GM19463 (cell line): Measurements from ENCODE around the gene L3MBTL4.

Source experiments
- ATAC-seq: cut with Tn5 transposase; IDR thresholded peaks from one replicate; pipeline ENCODE4 v1.9.1; 2021; ENCODE audit warnings: mild to moderate bottlenecking, moderate library complexity; ENCODE audit not compliant: unreplicated experiment

L3MBTL4 gene

GRCh38 chr18:6001867-6002266, 412.8 kb downstream of the L3MBTL4 start:
- no peak for ATAC-seq

GRCh38 chr18:5998907-5999306, 415.8 kb downstream of the L3MBTL4 start:
- peak; percentile 95 for ATAC-seq

DNA sequence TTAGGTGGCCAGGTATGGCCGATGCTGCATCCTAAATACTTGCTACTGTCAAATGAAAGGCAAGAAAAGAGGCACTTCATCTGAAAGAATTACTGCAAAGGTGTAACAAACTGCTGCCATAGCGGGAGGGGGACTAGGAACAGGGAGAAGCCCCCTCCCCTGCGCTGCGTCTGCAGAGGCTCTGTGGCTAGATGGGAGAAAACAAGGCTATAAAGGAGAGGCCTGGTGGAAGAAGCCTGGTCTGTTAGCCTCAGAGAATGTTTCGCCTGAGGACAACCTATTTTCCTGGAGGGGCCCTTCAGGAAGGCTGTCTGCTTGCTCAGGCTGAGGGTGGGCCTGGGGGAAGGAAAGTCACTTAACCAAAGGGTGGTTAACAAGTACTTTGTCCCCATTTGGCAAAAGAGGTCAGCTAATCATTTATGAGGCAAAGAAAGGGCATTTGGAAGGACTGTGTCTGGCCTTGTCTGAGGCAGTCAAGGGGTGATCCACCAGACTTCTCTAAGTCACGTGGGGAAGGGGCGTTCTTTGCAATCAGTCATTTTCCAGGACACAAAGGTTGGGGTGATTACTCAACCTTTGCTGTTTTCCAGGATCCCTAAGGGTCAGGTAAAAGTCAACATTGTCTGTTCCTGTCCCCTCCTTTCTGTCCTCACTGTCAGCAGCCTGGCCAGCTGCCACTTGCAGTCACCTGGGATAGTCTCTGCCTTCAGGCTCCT, 416.4 kb downstream of the L3MBTL4 start:
- ATAC-seq = peak; percentile 32

GRCh38 chr18:5997361-5997760, 417.4 kb downstream of the L3MBTL4 start:
- ATAC-seq = no peak

- ATAC-seq = no peak
These were observed 419.1 kb downstream of the L3MBTL4 start for GRCh38 chr18:5995626-5996025.

- no peak for ATAC-seq
These were observed 420.8 kb downstream of the L3MBTL4 start for GRCh38 chr18:5993938-5994337.

GRCh38 chr18:5992381-5992780, 422.3 kb downstream of the L3MBTL4 start:
- no peak for ATAC-seq

DNA sequence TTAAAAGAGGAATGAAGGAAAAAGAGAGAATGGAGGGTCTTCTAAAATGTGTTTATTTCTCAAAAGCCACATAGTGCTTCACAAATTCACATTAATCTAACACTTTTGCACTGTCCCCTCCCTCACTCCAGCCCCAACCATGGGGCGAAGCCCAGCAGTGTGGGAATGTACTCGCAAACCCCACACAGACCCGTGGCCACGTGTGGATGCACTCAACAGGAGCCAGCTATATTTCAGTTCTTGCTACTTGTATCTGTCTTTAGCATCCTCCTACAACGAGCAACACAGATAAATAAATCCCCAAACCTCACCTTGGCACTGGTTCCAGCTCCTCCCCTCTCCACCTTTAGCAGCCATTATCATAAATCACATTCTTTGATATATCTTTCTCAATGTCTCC, 427.5 kb downstream of the L3MBTL4 start:
- no peak for ATAC-seq

DNA sequence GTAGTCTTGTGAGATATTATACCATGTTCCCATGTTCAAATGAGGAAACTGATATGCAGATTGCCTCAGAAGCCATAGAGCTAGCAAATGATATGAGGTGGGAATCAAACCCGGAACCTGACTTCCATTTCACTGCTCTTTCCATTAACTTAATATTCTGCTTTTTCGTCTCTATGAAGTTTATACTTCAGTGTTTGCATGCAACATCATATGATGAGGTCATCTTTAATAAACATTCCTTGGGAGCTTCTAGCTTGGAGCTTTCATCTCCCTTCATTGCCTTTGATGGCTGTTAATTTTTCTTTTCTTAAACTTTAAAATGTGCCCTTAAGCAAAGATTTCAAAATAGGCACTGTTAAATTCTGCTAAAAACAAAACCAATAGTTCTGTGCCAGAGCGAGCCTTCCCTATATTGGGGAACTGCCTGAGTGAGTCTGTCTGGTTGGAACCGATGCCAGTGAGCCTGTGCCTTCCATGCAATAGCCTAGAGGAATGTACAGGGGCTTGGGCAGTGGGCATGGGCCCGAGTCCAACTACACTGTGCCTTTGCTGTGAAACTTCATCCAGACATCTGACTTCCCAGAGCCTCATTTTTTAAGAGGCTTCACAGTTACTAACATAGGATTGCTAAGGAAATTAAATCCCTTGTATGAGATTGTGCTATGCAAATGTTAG, 428.3 kb downstream of the L3MBTL4 start:
- ATAC-seq = no peak

DNA sequence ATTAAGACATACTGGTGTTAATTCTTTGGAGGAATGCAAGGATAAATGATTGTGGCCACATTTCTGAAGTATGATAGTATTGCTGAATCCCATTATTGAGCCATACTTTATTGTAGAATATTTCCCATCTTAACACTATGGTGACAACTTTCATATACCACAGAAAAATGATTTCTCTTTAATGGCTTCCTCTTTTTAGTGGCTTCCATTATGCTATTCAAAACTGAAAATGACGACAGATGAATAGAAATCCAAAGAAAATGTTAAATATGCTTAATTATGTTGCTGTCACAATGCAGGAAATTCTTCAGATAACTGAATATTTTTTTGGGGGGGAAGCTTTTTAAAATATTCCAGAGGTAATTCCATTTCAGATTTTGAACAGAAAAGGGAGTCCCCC, 430.5 kb downstream of the L3MBTL4 start:
- ATAC-seq = no peak

DNA sequence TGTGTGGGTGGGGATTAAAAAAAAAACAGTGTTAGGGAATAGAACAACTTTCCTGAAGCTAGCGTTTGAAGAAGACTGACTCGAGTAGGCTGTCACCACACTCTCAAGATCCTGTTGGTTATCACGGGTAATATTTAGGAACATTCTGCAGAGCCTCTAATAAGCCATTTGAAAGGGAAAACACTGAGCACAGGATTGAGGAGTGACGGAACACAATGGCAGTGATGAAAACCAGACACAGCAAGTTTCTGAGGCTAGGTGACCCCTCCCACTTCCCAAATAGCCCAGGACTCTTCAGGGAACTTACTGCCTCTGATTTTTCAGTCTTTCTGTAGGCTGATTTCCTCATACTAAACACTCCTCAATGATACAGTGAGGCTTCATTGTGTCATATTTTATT, 431.2 kb downstream of the L3MBTL4 start:
- no peak for ATAC-seq

GRCh38 chr18:5982332-5982731, 432.4 kb downstream of the L3MBTL4 start:
- peak; percentile 44 for ATAC-seq

DNA sequence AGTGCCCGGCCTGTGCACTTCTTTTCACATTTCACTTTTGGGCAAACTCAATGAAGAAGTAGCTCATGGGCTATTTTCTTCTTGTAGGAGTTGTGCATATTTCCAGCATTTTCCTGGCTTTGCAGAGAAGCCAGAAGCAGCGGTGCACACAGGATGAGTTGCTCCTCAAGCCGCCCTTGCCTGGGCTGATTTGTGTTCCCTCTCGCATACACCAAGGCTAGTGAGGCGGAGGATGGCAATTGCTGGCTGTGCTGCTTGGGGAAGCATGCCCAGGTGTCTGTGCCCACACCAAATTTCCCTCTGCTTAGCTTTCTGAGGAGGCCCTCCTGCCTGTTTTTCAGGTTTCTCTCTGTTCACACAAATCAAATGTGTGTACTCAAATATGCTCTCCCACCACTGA, 434.0 kb downstream of the L3MBTL4 start:
- no peak for ATAC-seq

DNA sequence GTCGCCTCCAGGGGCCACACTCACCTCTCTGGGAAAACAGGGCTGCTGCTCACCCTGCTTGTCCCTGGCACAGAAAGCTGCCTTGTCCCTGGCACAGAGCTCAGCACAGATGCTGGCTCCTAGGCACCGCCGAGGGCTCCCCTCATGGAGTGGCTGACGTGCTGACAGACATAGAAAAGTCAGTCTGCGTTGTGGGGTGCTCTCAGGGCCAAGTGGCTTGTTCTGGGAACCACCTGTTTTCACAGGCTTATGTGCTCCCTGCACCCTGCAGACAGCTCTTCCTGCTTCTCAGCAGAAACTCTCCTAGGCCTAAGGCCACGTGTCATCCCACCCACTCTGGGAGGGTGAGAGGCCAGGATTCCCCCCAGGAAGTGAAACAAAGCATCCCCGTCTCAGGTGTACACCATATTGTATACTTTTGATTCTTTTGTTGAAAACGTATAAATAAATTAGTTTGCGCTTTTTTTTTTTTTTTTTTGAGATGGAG, 434.7 kb downstream of the L3MBTL4 start:
- ATAC-seq = peak; percentile 62

DNA sequence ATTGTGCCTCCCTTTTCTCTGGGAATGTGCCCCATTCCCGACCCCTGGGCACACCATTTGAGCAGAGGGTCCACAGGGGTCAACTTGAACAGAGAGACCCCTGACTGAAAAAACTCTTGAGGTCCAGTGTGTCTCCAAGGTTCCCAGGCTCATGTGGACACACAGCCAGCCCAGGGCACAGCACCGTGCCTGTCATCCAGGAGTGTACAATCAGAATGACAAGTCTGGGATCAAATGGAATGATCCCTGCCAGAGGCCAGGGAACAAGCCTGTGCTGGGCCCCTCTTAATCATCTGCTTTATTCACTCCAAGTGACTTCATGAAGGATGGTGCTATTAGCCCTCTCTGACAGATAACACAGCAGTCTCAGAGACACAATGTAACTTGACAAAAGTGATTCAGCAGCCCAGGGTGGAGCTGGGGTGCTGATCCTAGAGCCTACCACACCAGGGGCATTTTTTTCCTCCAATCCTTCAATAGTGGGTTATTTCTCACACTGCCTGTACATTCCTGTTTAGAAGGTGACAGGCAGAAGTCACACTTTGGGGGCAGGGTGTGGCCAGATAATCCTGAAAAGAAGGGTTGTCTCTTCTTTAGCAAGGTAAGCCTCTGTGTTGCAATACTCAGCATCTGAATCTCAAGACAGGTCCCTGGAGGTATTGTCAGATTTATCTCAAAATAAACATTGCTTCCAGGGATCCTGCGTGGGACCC, 435.4 kb downstream of the L3MBTL4 start:
- no peak for ATAC-seq

DNA sequence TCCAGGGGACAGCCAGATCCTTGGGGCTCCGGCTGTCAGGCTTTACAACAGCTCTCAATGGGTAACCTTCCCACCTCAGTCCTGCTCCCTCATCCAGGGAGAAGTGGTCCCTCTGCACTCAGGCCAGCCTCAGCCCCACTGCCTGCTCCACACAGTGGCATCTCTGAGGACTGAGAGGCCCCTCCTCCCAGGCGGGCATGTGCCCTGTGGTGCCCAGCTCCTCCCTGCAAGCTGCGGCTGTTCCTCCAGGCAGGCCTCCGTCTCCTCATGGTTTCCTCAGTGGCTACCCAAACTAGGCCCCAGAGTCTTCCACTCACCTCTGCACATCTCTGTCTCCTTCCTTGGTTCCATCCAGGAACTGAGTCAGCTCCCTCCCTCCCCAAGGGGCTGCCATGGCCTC, 437.7 kb downstream of the L3MBTL4 start:
- ATAC-seq = no peak

GRCh38 chr18:5975111-5976002, 439.4 kb downstream of the L3MBTL4 start:
- ATAC-seq = peak; percentile 68

DNA sequence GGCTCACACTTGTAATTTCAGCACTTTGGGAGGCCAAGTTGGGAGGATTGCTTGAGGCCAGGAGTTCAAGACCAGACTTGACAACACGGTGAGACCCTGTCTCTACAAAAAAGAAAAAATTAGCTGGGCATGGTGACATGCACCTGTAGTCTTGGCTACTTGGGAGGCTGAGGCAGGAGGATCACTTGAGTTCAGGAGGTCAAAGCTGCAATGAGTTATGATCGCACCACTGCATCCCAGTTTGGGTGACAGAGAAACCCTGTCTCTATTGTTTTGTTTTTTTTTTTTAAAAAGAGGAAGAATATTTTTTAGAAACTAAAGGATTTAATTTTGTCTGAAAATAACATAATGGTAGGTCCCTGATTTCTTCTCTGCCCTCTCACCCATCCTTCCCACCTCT, 440.0 kb downstream of the L3MBTL4 start:
- ATAC-seq = no peak

DNA sequence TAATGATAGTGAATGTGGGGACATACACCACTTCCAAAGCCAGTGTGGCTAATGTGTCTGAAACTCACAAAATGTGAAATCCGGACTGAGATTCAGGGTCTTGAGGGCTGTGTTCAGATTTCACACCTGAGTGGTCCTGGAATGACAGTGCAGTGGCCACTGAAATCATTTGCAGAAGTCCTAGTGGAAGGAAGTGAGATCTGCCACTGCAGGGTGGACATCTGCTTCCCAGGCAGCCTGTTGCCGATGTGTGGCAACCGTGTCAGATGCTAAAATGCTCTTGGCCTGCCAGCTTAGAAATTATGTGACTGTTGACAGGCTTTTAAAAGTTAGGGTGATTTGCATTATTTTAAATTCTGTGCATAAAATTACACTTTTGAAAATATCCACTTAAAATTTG, 441.6 kb downstream of the L3MBTL4 start:
- no peak for ATAC-seq

DNA sequence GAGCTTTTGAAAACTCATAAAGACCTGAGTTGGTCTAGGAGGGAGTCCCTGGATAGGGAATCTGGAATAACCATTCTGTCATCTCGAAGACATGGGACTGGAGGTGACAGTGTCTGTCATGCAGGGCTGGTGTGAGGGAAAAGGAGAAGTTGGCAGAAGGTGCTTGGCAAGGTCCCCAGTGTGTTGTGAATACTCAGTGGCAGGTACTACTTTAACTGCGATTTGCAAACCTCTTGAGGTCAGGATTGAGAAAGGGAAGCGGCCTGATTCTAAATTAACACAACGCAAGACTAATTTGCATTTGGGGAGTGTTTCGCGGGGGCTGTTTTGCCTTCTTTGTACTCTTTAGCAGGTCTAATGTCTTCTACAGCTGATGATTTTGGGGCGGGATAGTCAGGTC, 442.4 kb downstream of the L3MBTL4 start:
- ATAC-seq = peak; percentile 38

- no peak for ATAC-seq
These were observed 444.7 kb downstream of the L3MBTL4 start for GRCh38 chr18:5969989-5970403.
